HT-29 (cell line): ENCODE data around the gene MTRFR. TPM values are rescaled to one million over a fixed set of nuclear protein-coding genes. Genes with fewer than 3 reads are reported as not detected.

Experiments used
- DNase-seq: peaks from one replicate; pipeline ENCODE4 v3.0.0-alpha.2; 2015; ENCODE audit warnings: low spot score
- small RNA-seq: library from RNA; depleted of rRNA; stranded (forward); fragments of <200 nt; gene quantifications from one replicate; pipeline ENCODE3, GENCODE V24; 2014
- total RNA-seq: library from RNA; depleted of rRNA; stranded (reverse); fragments of >200 nt; shearing (Covaris generic); gene quantifications from 2 replicates; pipeline ENCODE4 v1.2.3, GENCODE V29; 2014; rRNA removed

The MTRFR gene
- total RNA-seq, 1 experiment from 2014 or later, result 11.8 TPM

DNA sequence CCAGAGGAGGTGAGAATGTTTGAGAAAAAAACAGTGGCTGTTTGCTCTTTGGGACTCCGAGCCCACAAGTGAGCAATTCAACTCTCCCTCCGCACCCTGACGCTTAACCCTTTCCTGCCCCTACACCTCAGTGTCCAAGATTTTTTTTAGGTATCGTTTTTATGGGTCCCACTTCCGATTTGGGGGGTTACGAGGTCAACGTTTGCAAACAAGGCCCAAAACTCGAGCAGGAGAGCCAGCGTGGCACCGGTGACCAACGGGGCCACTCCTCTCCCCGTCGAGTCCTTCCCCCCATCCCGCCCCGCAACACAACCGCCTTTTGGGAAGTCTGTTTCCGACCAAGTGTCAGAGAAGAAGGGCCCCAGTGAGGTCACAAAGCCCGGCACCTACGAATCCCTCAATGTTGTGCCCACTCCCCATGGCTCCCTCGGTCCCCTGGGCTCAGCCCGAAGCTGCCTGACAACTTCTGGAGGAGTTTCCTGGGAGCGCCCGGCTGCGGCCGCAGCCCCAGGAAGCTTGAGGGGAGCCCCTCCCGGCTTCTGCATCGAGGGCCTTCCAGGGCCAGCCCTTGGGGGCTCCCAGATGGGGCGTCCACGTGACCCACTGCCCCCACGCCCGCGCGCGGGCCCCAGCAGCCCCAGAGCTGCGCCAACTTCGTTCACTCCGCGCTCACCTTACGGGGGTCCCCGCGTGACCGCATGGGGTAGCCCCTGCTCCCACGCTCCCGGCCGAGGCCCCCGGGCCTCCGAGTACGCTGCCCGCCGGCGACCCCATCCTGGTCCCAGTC, 37.2 kb downstream of the MTRFR start:
- peak; percentile 14 for DNase-seq

DNA sequence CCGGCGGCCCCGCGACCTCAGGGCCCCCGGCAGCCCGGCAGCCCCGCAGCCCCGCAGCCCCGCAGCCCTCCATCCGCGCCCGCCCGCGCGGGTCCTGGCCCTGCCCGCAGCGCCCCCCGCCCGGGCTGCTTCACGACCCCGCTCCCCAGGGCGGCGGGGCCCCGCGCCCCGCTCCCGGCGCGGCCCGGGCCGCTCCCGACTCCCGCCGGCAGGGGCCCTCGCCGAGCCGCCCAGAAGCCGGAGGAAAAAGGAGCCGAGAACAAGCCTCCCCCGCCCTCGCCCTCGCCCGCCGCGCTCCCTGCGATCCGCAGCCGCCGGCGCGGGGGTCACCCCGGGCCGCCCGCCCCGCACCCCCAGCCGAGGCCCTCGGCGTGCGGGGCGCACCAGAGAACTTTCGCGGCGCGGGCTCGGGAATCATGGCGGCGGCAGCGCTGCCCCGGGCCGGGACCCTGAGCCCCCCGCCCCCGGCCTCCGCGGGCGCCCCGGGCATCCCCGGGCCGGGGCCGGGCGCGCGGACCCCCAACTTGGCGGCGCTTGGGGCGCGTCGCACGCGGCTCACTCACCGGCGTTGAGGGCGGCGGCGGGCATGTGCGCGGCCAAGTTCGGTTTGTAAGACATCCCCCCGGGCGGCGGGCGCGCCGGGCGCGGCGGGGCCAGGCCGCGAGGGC, 37.9 kb downstream of the MTRFR start:
- DNase-seq, result peak; percentile 56

DNA sequence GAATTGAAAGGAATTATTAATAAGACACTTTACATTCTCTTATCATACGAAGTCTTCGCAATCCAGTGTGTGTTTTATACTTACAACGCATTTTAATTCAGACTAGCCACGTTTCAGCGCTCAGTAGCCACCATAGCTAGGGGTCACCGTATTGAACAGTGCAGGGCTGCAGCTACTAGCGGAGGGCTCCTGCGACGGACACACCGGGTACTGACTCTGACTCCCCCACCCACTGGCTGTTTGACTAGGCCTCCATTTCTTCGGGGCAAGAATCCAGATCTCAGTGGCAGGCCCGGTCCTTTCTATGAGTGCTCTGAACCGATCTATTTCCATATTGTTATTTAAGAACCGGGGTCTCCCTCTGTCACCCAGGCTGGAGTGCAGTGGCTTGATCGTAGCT, 39.9 kb downstream of the MTRFR start:
- no peak for DNase-seq

DNA sequence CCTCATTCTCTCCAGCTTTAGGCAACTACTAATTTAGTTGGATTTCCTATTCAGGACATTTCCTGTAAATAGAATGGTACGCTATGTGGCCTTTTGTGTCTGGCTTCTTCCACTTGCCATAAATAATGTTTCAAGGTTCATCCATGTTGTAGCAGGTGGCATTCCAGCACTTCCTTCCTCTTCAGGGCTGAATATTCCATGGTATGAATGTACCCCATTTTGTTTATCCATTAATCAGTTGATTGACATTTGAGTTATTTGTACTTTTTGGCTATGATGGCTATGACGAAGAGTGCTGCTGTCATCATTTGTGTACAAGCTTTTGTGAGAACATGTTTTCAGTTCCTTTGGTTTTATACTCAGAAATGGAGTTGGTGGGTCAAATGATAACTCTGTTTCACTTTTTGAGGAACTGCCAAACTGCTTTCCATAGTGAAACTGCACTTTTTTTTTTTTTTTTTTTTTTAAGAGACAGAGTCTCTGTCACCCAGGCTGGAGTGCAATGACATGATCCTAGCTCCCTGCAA, 44.9 kb downstream of the MTRFR start:
- DNase-seq, result no peak

DNA sequence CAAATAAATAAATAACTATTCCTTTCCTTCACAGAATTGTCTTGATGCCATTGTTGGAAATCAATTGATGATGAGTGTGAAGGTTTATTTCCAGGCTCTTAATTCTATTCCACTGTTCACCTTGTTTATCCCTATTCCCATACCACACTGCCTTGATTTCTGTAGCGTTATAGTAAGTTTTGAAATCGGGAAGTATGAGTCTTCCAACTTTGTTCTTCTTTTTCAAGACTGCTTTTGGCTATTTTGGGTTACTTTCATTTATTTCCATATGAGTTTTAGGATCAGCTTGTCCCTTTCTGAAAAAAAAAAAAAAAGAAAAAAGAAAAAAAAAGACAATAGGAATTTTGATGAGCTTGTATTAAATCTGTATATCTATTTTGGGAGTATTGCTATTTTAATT, 47.7 kb downstream of the MTRFR start:
- no peak for DNase-seq

DNA sequence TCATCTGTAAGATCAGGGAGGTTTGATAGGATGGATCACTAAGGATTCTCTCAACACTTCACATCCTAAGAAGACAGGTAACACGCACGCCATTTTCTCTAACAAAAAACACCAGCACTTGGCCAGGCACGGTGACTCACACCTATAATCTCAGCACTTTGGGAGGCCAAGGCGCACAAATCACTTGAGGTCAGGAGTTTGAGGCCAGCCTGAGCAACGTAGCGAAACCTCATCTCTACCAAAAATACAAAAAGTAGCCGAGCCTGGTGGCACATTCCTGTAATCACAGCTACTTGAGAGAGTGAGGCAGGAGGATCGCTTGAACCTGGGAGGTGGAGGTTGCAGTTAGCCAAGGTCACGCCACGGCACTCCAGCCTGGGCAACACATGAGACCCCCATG, 48.9 kb downstream of the MTRFR start:
- no peak for DNase-seq

DNA sequence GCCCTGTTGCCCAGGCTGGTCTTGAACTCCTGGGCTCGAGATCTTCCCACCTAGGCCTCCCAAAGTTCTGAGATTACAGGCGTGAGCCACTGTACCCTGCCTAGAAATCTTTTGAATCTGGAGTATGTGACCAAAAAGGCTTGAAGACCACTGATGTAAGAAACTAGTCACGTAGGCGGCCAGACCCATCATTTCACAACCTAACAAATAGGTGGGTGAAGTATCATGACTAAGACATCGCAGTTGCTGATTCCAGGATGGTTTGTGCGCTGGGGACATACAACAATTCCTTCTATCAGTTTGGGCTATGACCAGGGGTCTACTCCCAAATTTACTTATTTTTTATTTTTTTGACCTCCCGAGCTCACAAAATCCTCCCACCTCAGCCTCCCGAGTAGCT, 50.2 kb downstream of the MTRFR start:
- DNase-seq, result no peak

DNA sequence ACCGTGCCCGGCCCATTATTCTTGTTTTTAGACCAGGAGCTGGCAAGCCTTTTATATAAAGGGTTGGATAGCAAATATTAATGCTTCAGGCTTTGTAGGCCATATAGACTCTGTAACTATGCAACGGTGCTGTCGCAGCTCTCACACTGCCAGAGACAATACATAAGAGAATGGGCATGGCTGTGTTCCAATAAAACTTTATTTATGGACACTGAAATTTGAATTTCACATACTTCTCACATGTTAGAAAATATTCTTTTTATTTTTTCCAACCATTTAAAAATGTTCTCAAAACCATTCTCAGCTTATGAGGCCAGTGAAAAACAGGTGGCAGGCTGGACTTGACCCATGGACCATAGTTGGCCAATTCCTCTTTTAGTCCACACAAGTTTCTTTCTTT, 51.4 kb downstream of the MTRFR start:
- no peak for DNase-seq

DNA sequence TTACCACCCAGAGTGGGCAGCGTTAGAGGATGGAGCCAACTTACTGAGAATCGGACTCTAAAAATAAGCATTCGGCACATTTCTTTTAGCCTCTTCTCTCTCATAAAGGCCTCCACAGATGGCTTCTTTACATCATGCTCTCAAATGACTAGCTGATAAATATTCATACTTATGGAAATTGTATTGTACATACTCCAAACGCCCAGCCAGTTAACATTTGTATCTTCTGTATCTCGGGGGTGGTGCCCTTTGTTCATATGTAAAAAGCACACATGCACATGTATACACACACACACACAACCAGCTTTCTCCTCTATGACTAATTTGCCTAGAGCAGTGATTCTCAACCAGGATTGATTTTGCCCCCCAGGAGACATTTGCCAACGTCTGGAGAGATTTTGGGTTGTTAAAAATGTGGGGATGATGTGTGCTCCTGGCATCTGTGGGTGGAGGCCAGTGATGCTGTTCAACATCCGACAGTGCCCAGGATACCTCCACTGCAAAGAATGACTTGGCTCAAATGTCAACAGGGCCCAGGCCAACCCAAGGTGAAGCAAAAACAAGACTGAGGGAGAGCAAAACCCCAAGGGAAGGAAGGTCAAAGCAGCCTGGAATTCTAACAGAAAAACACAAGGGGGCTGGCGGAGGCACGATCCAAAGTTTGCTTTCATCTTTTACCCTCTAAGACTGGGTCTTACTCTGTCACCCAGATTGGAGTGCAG, 53.6 kb downstream of the MTRFR start:
- no peak for DNase-seq

DNA sequence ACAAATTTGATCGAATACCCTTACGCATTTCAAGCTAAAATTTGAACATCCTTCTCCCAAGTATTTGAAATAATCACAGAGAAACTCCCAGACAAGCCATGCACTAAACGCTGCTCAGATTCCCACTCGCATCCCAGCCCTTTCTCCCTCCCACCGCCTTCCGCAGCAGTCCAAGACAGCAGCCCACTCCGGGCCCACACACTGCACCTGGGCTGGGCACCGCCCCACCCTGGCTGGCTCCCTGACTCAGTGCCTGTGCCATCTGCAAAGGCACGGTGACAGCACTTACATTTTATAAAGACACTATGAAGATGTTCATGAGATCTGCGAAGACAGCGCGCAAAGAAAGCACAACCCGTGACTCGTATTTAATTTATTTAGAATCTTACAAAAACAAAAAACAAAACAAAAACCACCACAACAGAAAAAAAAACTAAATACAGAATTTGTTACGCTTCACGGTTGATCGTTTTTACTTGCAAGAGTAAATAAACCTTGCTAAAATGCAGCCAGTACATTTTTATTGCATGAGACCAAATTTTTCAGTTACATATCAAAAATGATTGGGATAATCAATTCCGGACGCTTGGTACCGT, 55.6 kb downstream of the MTRFR start:
- DNase-seq, result no peak

DNA sequence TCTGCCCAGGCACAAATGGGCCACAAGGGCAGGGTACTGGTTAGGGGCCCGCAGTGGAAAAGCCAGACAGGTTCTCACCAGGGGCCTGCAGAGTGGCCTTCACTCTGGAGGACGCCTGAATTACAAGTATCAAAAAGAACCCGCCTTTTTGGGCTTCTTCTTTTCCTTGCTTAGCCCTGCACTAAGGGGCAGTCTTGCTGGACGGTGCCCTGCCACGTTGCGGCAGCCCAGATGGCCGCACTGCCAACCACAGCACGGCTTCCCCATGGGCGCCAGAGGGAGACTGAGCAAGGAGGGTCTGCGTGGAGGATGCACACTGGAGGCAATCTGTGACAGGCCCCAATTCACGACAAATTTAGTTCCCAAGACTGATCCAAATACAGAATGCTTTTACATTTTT, 56.7 kb downstream of the MTRFR start:
- DNase-seq, result no peak

DNA sequence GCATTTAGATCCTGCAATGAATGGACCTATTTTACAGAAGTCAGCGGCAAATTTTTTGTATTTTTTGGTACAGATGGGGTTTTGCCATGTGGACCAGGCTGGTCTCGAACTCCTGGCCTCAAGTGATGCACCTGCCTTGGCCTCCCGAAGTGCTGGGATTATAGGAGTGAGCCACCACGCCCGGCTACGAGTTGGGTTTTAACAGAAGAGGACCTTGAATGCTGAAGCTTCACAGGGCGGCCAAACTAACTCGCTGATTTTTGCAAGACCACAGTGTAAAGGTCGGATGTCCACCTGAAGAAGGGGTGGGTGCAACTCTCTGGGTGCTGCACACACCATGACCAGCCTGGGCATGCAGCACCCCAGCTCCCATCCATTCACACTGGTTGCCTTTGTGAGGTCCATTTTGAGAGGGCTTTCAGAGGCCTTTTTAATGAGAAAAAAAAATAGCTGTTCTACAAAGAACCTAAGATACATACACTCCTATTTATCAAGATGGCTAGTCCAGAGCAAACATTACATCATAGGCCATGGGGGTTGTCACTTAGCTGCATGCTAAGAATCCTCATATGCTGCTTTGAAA, 60.0 kb downstream of the MTRFR start:
- DNase-seq, result no peak

DNA sequence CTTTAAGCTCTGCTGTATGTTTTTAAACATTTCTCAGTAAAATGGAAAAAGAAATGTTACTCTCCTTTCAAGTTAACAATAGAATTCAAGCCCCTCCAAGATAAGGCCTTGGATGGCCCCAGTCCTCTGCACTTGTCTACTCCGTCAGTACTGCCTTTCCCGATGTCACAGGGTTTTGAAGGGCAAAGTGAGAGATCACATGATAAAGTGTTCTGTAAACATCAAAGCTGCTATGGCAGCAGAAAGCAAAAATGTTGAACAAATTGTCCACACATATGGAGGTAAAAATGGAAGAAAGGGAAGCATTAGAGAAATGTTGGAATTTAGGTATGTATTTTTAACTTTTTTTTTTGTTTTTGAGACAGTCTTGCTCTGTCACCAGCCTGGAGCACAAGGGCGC, 71.9 kb downstream of the MTRFR start:
- DNase-seq, result no peak

DNA sequence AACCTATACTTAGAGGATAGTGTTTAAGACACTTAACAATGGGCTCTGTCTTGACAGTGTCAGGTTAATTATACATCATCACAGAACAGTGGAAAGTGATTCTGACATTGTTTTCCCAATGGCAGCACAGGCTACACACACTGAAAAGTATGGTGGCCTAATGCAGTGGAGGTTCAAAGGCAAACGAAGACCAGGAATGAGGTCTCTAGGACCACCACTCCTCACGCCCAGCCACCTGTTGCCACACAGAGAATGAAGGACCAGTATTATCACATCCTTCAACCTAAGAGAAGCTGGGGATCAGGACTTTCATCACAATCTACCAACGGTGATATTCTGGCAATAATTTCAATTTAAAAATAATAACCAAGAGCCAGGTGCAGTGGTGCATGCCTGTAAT, 73.0 kb downstream of the MTRFR start:
- DNase-seq, result no peak

Small RNAs within 50 kb of the gene (small RNA-seq; reads per million reads assigned to genes)
- 0.36 reads per million for gene RNA5SP375

Other genes starting within 250 kb of the MTRFR start
- gene PITPNM2, start 82.3 kb upstream of the MTRFR start, total RNA-seq, result 0.99 and 1.6 TPM in 2 replicates
- 30.2 and 34.3 TPM in 2 replicates for gene MPHOSPH9, start 295 bp upstream of the MTRFR start, total RNA-seq
- gene CDK2AP1, start 38.4 kb downstream of the MTRFR start, total RNA-seq, result 76.1 and 81.6 TPM in 2 replicates
- gene SBNO1, start 131.4 kb downstream of the MTRFR start, total RNA-seq, result 10.7 and 13.6 TPM in 2 replicates
- gene KMT5A, start 150.7 kb downstream of the MTRFR start, total RNA-seq, result 47.6 and 62.4 TPM in 2 replicates
- gene RILPL2, start 203.2 kb downstream of the MTRFR start, total RNA-seq, result 2.0 and 2.9 TPM in 2 replicates
- gene SNRNP35, start 224.7 kb downstream of the MTRFR start, total RNA-seq, result 18.3 and 29.1 TPM in 2 replicates